ENCODE data around the gene IRS4. TPM values are rescaled to one million over a fixed set of nuclear protein-coding genes. Genes with fewer than 3 reads are reported as not detected.

IRS4 gene
- total and polyA plus RNA-seq, 10 of the 15 experiments (the other 5 are each of a cell fraction or from before 2014, with no cell fraction given): 0.03 to 0.11 (median 0.04) TPM; not detected in 7

DNA sequence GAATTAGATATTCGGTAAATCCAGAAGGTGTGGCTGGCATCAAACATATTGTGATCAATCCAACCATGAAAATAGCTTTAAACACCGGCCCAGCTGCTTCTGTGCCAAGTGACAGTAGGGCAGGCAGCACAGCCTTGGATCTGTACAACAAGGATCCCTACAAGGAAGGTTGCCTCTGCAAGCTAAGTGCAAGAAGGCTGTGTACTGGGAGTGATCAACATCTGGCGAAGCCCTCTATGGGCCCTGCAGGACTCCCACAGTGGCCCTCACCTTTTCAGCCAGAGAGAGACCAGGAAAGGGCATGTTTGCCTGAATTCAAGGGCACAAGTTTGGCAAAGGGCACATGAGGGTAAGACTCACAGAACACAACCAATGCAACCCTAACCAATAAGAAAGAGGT lies 9.6 kb downstream of the IRS4 start:
- TF ChIP-seq, protein P1, sequence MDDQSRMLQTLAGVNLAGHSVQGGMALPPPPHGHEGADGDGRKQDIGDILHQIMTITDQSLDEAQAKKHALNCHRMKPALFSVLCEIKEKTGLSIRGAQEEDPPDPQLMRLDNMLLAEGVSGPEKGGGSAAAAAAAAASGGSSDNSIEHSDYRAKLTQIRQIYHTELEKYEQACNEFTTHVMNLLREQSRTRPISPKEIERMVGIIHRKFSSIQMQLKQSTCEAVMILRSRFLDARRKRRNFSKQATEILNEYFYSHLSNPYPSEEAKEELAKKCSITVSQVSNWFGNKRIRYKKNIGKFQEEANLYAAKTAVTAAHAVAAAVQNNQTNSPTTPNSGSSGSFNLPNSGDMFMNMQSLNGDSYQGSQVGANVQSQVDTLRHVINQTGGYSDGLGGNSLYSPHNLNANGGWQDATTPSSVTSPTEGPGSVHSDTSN (IDR thresholded peaks at IDR 0.05; ENCODE audit: insufficient replicate concordance, low read depth, low read length): no peak
- TF ChIP-seq CREB1 (IDR thresholded peaks at IDR 0.05; ENCODE audit: low read depth): no peak
- TF ChIP-seq STAT1 (conservative IDR thresholded peaks at IDR 0.05): no peak
- TF ChIP-seq ZBTB40 (IDR thresholded peaks at IDR 0.05; ENCODE audit: borderline replicate concordance): no peak
- no peak for TF ChIP-seq TBL1XR1 (IDR thresholded peaks at IDR 0.05; ENCODE audit: low read depth, low read length)
- TF ChIP-seq, protein P2, sequence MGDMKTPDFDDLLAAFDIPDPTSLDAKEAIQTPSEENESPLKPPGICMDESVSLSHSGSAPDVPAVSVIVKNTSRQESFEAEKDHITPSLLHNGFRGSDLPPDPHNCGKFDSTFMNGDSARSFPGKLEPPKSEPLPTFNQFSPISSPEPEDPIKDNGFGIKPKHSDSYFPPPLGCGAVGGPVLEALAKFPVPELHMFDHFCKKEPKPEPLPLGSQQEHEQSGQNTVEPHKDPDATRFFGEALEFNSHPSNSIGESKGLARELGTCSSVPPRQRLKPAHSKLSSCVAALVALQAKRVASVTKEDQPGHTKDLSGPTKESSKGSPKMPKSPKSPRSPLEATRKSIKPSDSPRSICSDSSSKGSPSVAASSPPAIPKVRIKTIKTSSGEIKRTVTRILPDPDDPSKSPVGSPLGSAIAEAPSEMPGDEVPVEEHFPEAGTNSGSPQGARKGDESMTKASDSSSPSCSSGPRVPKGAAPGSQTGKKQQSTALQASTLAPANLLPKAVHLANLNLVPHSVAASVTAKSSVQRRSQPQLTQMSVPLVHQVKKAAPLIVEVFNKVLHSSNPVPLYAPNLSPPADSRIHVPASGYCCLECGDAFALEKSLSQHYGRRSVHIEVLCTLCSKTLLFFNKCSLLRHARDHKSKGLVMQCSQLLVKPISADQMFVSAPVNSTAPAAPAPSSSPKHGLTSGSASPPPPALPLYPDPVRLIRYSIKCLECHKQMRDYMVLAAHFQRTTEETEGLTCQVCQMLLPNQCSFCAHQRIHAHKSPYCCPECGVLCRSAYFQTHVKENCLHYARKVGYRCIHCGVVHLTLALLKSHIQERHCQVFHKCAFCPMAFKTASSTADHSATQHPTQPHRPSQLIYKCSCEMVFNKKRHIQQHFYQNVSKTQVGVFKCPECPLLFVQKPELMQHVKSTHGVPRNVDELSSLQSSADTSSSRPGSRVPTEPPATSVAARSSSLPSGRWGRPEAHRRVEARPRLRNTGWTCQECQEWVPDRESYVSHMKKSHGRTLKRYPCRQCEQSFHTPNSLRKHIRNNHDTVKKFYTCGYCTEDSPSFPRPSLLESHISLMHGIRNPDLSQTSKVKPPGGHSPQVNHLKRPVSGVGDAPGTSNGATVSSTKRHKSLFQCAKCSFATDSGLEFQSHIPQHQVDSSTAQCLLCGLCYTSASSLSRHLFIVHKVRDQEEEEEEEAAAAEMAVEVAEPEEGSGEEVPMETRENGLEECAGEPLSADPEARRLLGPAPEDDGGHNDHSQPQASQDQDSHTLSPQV (IDR thresholded peaks at IDR 0.05): no peak
- TF ChIP-seq FOS (IDR thresholded peaks at IDR 0.05; ENCODE audit: borderline replicate concordance, extremely low read depth, insufficient read length): no peak
- TF ChIP-seq ZBTB33 (IDR thresholded peaks at IDR 0.05): no peak
- TF ChIP-seq YBX1 (IDR thresholded peaks at IDR 0.05): no peak
- TF ChIP-seq ESRRA (IDR thresholded peaks at IDR 0.05; ENCODE audit: low read length): no peak
- TF ChIP-seq POLR2A (IDR thresholded peaks at IDR 0.05; ENCODE audit: low read depth, low read length): no peak
- Histone ChIP-seq H3K79me2 (ENCODE audit: control insufficient read depth, insufficient read depth, low read length) (no peaks in the 10 kb centered on the region), H2AFZ (ENCODE audit: control insufficient read depth, low read depth, low read length) (no peak overlapping the region), H3K4me1 (ENCODE audit: control insufficient read depth, insufficient read depth, low read length) (no peaks in the 10 kb centered on the region), H3K4me2 (ENCODE audit: control insufficient read depth, insufficient read depth) (no peak overlapping the region), H3K9me3 (replicated peaks; ENCODE audit: control insufficient read depth, insufficient read depth, low read length) (no peaks in the 10 kb centered on the region), H3K4me3 (no peak overlapping the region), H3K27me3 (replicated peaks in 1 of 2; ENCODE audit: control insufficient read depth in 2 of 2, insufficient read depth in 2 of 2, low read length in 1 of 2) (no peaks in the 10 kb centered on the region), H3K36me3 (ENCODE audit: control insufficient read depth in 2 of 2, insufficient read depth in 2 of 2, low read length in 1 of 2) (no peaks in the 10 kb centered on the region), H3K9ac (ENCODE audit: control insufficient read depth, insufficient read depth, low read length) (no peak overlapping the region), H4K20me1 (ENCODE audit: control insufficient read depth, insufficient read depth) (no peaks in the 10 kb centered on the region), H3K27ac (ENCODE audit: control insufficient read depth, insufficient read depth) (no peak overlapping the region)
- ATAC-seq: no peak
- FAIRE-seq: no peak
- intact Hi-C loops (cut with micrococcal nuclease; ENCODE audit: unreplicated experiment): no loop called here
- ChIA-PET SMC1A (ENCODE audit: uncharacterized antibody, unreplicated experiment) (no interaction called here), POLR2A (no interaction called here), CTCF (no interaction called here), RAD21 (ENCODE audit: unreplicated experiment) (interaction anchor here (1.6 kb wide), 1 partner anchor 658 kb away, joined by 6 read pairs; no protein-coding TSS in a partner anchor)
- in situ Hi-C loops (cut with MboI): no loop called here
- no peak for DNase-seq (ENCODE audit: low read depth, low spot score)
- WGBS (ENCODE audit: insufficient coverage, insufficient replicate concordance, low lambda C conversion rate, missing lambda C conversion rate): 4% methylated on average over 3 of the region's 3 CpGs
- BruUV-seq (replicated peaks): no TSS peak
